ENCODE results near the gene PLCB4.
A peak's percentile ranks its signal among the peaks of the same experiment; 100 is the strongest.

PLCB4 gene

DNA sequence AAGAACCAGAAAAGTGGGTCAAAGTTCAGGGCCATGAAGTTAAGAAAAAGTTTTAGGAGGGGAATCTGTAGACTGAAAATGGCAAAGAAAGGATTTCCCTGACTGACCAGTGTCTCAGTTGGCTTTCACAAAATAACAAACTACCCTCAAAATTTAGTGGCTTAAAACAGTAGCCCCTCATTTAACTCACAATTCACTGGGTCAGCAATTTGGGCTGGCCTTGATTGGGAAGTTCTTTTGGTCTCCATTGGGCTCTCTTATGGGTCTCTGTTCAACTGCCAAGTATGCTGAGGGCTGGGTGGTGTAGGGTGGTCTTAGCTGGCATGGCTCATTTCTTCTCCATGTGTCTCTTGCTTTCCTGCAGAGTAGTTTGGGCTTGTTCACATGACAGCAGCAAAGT is 161.5 kb downstream of the PLCB4 start:
- DNase-seq: no peak

DNA sequence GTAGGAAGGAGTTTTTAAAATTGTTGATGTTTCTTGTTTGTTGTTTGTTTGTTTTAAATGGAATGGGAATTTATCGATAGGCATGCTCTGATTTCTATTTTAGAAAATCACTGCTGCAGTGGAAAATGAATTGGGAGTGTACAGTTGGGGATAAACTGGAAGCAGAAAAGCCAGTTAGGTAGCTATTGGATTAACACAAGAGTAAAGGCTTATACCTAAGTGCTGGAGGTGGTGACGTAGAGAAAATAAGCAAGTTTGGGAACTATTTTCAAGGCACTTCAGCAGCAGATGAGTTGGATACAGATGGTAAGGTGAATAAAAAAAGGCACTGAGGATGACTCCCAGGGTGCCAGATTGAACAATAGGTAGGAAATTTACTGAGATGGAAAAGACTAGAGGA is 164.9 kb downstream of the PLCB4 start:
- no peak for DNase-seq

DNA sequence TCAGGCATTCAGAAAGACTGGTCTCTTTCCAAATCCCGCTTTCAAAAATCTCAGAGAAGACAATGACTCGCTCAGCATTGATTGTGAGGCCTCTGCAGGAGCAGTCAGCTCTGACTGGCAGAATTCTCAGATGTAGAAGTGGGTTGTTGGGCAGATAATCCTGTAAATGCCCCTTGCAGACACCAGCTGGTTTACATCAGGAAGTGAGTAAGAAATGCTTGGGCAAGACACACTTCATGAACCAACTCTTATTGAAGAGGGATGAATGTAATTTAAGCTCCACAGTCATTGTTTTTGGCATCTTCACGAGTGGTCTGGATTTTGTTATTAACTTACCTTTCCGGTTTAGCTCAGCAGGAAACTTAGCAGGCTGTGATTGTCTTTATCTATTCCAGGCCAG is 166.6 kb downstream of the PLCB4 start:
- no peak for DNase-seq

DNA sequence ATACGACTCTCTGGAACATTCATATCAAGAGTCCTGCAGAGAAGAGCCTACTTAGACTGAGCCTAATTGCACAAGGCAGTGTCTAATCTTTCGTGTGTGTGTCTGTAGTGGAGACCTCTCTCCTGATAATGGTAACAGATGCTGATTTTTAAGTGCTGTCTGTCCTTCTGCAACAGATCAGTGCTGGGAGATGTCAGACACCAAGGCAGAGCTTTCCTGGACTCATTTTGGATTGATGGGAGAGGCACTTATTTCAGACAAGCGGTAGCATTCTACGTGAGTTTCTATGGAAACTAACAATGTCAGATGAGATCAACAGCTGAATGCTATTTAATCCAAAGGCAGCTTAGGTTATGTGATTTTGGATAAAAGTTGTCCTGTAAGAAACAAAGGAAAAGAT is 167.6 kb downstream of the PLCB4 start:
- DNase-seq: no peak

DNA sequence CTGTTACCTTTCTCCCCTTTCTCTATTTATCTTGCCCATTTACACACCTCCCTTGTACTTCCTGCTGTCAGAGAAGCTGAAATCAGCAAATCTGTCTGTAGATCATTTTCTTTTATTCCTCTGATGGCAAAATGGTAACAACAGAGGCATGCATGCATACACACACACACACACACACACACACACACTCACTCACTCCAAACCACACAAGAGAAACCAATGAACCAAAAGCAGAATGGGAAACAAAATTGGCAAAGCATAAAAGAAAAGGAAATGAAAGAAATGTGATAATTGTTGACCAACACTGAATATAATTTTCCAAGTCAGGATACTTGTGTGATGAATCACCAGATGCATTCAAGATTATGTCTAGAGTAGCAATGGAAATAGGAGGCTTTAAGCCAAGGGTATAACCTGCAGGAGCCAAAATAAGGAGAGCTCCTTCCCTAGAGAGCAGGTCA is 172.4 kb downstream of the PLCB4 start:
- no peak for DNase-seq

DNA sequence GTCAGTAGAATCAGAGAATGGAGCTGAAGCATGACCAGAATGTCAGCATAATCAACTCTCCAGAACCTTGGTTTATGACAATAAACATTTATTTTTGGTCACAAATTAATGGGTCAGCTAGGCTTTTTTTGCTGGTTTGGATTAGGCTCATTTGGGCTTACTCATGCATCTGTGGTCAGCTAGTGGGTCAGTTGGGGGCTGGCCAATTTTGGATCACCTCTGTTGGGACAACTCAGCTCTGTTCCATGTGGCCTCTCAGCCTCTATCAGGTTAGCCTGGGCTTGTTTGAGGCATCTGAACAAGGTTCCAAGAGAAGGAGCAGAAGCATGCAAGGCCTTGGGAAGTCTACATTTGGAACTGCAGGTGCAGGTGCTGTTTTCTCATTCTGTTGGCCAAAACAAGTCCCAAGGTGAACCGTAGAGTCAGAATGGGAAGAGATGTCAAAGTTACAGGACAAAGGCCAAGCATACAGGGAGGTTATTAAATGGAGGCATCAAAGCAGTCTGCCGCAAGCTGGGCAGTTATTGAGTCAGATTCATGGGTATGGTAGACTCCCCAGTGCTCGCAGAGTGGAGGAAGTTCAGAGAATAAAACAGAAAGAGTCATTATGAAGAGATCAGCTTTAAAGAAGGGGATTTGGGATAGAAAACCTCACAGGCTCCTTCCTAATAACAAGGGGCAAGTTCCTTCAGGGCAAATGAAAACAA is 173.0 kb downstream of the PLCB4 start:
- no peak for DNase-seq

DNA sequence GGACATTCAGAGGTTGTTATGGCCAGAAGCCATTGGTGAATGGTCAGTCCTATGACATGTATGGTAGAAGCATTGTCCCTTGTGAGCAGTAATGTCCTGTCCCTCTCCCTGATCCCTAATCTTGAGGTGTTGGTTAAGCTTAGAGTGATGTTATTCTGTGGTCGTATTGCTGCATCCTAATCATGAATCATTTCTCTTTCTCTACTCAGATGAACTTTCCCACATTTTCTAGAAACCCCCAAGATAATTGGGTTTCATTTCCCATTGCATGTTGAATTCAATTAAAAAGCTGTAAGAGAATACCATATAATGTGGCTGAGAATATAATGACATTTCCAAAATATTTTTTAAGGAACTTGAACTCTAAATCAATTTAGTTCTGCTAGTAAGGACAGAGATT is 175.1 kb downstream of the PLCB4 start:
- DNase-seq: no peak

DNA sequence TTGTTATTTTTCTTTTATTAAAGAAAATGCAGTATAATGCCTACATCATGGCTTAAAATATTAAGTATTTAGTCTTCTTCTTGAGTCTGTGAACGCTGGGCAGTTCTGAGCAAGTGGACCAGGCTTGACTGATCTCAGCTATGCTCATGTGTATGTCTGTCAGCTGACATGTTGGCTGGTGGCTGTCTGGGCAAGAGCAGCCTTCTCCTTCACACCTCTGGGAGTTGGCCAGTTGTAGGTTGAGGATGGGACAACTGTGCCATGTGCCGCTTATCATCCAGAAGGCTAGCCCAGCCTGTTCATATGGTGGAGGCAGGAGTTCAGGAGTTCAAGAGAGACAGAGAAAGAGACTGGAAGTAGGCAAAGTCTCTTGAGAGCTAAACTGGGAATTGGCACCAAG is 175.9 kb downstream of the PLCB4 start:
- no peak for DNase-seq

DNA sequence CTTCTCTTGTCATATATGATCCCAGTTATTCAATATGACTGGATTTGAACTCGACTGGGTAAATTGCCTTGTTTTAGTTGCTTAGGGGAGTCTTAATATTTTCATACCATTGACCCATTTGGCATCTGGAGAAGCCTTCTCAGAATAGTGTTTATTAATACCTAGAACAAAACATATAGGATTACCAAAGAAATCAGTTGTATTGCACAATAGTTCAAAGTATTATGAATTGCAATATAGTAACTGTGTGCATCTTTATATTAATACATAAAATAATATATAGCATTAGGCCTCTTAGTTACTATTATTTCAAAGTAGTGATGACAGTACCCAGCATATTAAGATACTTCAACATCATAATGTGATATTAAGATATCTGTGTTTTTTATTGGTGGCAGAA is 177.8 kb downstream of the PLCB4 start:
- DNase-seq: no peak

DNA sequence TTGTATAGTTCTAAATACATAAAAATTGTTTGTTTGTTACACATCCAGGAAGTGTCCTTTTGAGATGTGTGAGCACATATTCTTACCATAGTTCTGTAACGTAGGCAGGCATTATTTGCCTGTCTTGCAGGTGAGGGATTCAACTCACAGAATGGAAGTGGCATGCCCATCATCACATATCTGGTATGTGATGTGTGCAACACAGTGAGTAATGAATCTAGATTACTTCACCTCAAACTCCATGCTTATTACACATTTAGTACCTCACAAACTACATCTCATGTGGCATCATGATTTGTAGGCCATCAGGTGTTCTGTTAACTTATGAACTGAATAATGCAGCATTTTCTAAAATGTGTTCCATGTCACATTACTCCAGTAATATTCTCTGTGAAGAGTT is 181.6 kb downstream of the PLCB4 start:
- DNase-seq: no peak

DNA sequence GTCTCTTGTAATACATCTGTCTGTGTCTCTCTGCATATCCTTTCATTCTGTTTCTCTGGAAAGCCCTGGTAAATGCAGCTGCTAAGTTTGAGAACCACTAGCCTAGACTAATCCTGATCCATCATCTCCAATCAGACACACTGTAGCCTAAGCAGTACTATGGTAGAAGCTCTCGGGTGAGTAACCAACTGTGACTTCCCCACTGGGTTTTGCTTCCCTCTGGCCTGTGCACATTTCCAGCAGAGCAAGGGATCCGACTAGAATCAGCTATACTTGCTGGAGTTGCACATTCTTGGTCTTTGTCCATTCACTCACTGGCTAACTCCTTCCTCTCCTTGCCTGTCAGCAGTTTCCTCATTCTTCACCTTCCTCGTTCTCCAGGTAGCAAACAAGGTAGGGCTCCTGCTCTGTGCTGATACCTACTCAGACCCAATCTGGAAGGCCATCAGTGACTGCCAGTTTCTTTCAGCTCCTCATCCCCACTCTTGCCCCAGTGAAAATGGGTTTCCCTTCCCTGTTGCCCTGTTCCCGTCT is 184.2 kb downstream of the PLCB4 start:
- no peak for DNase-seq

DNA sequence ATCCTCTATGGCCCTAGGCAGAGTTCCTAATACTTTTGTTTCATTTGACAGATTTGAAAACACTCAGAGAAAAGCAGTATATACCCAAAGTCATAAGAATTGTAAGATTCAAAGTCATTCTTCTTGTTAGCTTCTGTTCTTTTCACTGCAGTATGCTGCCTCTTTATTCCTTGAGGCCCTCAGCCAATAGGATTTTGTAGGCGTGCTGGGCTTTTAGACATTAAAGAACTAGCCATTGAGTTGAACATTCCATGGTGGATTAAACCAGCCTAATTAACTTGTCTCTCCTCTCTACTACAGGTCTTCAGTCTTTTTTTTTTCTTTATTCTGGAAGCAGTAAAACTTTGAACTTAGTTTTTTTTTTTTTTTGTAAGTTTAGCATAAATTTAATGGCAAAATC is 186.3 kb downstream of the PLCB4 start:
- DNase-seq: no peak

DNA sequence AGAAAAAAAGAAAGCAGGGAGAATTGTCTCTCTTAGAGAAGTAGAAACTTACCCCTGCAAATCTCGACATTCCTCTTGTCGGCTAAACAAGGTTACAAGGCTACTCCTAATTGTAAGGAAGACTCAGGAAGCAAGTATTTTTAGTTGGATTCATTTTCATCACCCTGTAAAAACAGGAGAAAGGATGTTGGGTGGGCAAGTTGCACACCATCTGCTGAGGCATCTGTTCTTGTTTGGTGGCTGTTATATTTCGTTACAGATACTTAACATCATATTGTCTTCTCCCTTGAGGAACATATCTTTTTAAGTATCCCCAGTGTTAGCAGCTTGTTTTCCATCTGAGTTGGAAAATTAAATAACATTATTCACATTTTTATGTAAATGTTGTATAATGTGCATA is 187.5 kb downstream of the PLCB4 start:
- no peak for DNase-seq

DNA sequence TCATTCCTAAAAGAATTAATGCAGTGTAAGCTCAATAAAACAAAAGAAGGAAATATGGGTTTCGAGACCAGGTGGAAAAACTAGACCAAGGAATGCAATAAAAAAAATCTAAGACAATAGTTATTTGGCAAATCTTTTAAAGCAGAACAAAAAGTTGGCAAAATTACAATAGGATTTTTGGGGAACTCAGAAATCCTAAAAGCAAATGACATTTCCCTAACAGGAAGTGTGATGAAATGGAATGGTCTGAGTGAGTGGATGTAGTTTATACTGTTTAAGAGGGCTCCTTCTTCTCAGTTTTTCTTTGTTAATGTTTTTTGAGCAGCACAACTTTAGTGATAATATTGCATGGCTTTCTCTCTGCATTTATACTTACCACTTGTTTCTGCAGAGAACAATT is 190.0 kb downstream of the PLCB4 start:
- DNase-seq: no peak

DNA sequence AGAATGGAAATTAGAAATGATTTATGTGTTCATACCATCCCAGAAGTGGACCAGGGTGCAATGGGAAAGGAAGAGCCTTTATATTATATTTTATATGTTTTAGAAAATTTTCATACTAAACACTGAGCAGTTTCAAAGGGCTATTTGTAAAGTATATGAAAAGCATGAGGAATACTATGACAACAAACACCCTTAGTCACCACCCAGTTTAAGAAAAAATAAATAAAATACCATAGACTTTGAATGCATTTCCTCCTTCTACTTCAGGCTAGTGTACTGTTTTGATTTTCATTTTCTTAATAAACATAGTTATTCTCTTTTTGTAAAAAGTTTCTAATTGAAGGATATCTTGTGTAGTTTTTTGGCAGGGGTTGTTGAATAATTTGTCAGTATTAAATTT is 191.1 kb downstream of the PLCB4 start:
- no peak for DNase-seq

DNA sequence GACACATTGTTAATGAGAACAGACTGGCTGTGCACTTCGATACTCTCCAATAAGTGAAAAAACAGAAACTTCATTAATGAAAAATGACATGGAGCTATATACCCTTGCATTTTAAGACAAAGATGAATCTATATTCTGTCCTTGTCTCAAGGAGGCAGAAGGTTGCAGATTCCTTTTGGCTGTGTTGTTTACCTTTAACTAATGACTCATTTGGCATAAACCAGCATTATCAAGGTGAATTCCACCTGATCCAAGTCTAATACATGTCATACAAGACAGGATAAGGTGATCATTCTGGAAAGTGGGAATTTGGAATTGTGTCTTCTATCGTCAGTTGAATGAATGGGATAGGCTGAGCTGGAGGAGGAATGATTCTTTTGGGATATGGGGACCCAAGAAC is 192.9 kb downstream of the PLCB4 start:
- DNase-seq: no peak

DNA sequence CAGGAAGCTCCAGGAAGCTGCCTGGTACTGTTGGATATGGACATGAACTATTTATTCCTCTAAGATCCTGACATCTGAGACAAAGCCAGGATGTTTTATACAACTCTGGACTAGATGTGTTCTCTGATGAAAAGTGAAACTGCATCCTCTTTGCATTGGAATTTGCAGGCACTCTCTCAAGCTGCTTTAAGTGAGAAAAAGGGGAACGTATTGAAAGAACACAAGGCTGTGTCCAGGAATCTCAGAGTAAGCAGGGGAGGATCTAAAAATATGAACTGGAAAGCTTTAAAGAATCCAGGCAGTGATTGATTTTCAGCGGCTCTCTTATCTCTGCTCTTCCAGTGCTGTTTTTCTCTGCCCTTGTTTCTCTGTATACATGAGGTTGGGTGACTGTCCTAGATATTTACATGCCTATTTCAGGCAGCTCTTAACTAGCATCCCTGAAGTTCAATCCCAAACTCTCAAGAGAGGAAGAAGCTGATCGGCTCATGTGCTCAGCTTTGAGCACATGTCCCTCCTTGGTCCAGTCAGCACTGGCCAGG is 193.8 kb downstream of the PLCB4 start:
- DNase-seq: no peak

DNA sequence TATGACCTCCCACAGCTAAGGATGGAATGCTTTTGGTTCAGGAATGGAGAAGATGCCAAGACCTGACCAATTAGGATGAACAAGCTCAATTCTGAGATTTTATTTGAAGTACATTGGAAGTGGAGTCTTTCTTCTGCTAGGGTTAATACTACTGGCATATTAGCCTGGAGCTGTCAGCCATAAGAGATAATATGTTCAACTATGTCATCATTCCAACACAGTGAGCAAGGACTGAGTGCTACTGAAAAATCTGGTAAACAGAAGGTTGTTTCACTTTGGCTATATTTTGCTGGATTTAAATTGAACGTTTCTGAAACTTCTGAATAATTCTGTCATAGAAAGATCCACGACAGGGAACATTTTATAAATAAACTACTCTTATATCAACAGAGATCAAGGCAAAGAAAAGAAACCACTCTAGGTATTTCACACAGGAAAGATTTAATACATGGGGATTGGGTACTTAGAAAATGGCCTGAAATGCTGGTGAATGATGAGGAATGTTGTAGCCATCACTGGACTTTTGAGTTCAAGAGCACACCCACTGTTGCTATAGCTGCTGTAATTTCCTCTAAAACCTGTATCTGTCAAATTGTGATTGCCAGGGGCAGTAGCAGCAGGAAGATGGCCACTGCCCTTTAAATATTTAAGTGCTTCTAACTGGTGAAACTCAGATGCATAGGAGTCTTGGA is 200.5 kb downstream of the PLCB4 start:
- DNase-seq: no peak

DNA sequence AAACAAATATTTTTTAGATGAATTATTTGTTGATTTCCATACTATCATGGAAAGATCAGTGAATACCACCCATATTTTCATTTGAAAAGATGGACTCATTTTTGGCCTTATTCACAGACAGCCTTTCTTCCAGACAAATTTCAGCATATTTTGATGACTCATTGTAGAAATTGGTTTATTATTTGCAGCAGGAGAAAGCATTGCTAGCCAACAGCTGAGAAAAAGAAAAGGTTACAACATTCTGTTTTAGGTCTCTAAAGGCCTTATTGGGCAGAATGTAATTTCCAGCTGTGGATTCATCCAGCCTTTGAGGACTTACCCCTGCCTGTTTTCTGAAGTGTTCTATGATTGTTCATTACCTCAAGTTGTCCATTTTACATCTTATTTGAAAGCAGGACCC is 201.9 kb downstream of the PLCB4 start:
- DNase-seq: no peak

DNA sequence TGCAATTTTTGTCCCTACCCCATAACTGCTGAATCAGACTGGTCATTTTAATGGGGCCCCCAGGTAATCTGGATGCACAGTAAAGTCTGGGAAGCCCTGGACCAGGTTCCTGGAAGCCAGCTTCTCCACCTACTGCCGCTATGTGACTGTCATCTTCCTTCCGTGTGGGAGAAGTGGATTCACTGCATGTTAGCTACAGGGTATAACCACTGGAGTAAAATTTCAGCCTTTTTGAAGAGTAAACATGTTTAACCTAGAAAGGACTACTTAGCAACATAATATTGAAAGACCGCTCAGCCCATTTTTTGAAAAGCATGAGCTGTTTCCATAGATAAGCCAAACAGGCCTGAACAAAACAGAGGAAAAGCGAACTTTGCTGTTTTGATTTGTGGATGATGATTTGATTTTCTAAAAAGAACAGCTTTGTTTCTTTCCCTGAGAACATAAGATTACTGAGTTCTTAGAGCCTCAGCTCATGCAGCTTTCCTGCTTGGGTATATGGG is 208.1 kb downstream of the PLCB4 start:
- no peak for DNase-seq

DNA sequence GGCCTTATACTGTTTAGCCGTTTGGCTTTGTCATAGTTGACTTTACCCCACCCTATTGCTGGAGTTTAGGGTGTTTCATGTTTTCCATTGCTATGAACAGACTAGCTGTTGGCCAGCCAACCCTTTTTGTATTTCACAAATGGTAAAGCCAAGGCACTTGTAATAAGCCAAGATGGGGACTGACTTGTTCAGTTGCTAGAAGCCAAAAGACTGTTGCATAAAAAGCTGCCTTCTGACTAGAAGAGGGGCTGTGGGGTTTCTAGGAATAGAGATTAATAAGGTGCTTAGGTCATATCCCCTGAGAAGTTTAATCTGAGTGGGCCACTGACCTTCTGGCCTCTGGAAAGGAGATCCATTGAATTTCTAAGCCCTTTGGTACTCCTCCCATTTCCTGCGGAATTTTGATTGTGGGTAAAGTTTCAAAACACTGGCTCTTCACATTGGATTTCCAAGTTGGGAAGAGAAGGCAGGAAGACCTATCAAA is 211.1 kb downstream of the PLCB4 start:
- no peak for DNase-seq

DNA sequence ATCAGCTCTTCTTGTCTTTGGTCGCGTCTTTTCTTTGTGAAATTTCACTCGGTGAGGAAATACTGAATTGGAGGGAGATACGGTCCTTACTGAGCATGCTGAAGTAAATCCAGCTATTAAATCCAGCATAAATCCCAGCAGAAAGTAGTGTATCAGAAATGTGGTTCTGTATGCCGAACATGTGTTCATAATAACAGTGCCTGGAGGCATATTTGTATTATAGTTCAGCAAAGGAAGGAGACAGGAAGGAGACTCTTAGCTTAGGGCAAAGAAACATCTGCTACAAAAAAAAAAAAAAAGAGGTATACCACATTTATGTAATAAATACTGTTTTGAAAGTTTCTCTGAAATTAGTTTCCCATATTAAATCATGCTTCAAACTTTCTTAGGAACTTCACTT is 211.8 kb downstream of the PLCB4 start:
- DNase-seq: peak; percentile 55

DNA sequence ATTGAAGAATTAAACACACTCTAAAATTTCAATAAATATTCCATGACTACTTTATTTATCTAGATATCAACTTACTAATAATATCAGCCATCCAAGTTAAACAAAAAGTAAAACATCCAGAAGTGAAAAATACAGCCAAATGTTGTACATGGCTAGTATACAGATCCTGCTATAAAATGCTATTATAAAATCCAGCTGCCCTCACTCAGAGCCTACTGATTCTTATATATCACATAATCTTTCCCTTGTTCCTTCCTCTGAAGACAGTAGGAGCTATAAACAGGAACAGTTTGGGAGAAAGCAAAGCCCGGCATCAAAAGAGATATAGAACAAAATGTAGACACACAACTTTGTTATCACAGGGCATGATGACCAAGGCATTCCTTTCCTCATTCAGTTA is 212.9 kb downstream of the PLCB4 start:
- DNase-seq: no peak

DNA sequence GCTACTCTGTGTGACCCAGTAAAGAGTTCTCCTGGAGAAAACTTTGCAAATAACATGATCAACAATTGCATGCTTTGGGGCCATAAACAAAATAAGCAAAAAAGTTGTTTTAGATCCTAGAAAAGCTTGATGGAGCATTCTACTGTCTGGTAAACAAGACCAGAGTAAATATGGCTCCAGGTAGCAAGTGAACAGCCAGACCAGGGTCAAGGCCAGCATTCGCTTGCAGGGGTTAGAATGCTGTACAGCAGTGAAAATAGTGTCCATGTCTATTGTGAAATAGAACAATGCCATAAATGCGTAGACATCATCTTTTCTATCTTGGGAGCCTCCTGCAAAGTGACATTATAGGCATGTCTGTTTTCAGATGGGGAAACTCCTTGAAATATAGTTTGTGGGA is 216.7 kb downstream of the PLCB4 start:
- no peak for DNase-seq

Data from eye (tissue), 1 donor.